ENCODE results near the gene PPP1R3G.

- TF ChIP-seq POLR2A (IDR thresholded peaks at IDR 0.05) (no peak), CTCF (IDR thresholded peaks at IDR 0.05) (no peak)
These were observed 10.1 kb downstream of the PPP1R3G start for GRCh38 chr6:5095236-5095635.
